ENCODE measurements around the gene MYLK3. TPM values are rescaled to one million over a fixed set of nuclear protein-coding genes. Genes with fewer than 3 reads are reported as not detected.
A peak's percentile ranks its signal among the peaks of the same experiment; 100 is the strongest.

The MYLK3 gene
- total and polyA plus RNA-seq, 8 donors = 0.11 to 0.37 (median 0.19) TPM

GRCh38 chr16:46711106-46712058, 36.8 kb downstream of the MYLK3 start:
- peak in 1 of 4 donors; percentile 57 for ATAC-seq
- no peak overlapping the region for H3K27ac ChIP-seq

GRCh38 chr16:46709469-46710005, 38.6 kb downstream of the MYLK3 start:
- 33 to 44% methylated on average over 3 of the region's 3 CpGs for WGBS, 2 donors

More at GRCh38 chr16:46711106-46712058, 36.8 kb downstream of the MYLK3 start:
- 74 to 76% methylated on average over 10 of the region's 10 CpGs for WGBS, 2 donors
- Histone ChIP-seq H3K9me3 (no peaks in the 10 kb centered on the region), H3K4me3 (no peak overlapping the region), H3K27me3 (no peaks in the 10 kb centered on the region), H3K36me3 (no peaks in the 10 kb centered on the region), H3K4me1 (no peaks in the 10 kb centered on the region)
- no peak for DNase-seq
- no peak for TF ChIP-seq CTCF (IDR thresholded peaks at IDR 0.05)
- intact Hi-C loops (cut with DNase I) = no loop called here
- no peak for FAIRE-seq

GRCh38 chr16:46706642-46707041, 41.5 kb downstream of the MYLK3 start:
- no peak for TF ChIP-seq CTCF (IDR thresholded peaks at IDR 0.05)
- Histone ChIP-seq H3K27ac (no peak overlapping the region), H3K4me1 (no peaks in the 10 kb centered on the region), H3K9me3 (no peaks in the 10 kb centered on the region), H3K4me3 (no peak overlapping the region), H3K36me3 (no peaks in the 10 kb centered on the region), H3K27me3 (no peaks in the 10 kb centered on the region)
- WGBS, 2 donors = 0 to 4% methylated on average over 1 of the region's 1 CpG
- DNase-seq (no peak), FAIRE-seq (no peak), ATAC-seq (no peak)
- intact Hi-C loops (cut with DNase I) = no loop called here

More at GRCh38 chr16:46709469-46710005, 38.6 kb downstream of the MYLK3 start:
- FAIRE-seq (no peak), ATAC-seq (no peak), DNase-seq (no peak)
- no peaks in the 10 kb centered on the region for H3K36me3 ChIP-seq
- no peak overlapping the region for H3K27ac ChIP-seq
- H3K27me3 ChIP-seq = no peaks in the 10 kb centered on the region
- no peaks in the 10 kb centered on the region for H3K4me1 ChIP-seq
- no peaks in the 10 kb centered on the region for H3K9me3 ChIP-seq
- H3K4me3 ChIP-seq = no peak overlapping the region
- TF ChIP-seq CTCF (IDR thresholded peaks at IDR 0.05) = no peak
- intact Hi-C loops (cut with DNase I) = no loop called here

GRCh38 chr16:46702030-46702429, 46.1 kb downstream of the MYLK3 start:
- FAIRE-seq (no peak), DNase-seq (no peak), ATAC-seq (no peak)
- no peaks in the 10 kb centered on the region for H3K4me1 ChIP-seq
- intact Hi-C loops (cut with DNase I) = no loop called here
- no peaks in the 10 kb centered on the region for H3K9me3 ChIP-seq
- no peak for TF ChIP-seq CTCF (IDR thresholded peaks at IDR 0.05)
- H3K27me3 ChIP-seq = no peaks in the 10 kb centered on the region
- 80 to 84% methylated on average over 2 of the region's 2 CpGs for WGBS, 2 donors
- no peaks in the 10 kb centered on the region for H3K36me3 ChIP-seq
- H3K27ac ChIP-seq = no peak overlapping the region
- H3K4me3 ChIP-seq = no peak overlapping the region

GRCh38 chr16:46701615-46702014, 46.5 kb downstream of the MYLK3 start:
- H3K27me3 ChIP-seq = no peaks in the 10 kb centered on the region
- no peaks in the 10 kb centered on the region for H3K4me1 ChIP-seq
- H3K27ac ChIP-seq = no peak overlapping the region
- no peak for TF ChIP-seq CTCF (IDR thresholded peaks at IDR 0.05)
- DNase-seq (no peak), ATAC-seq (no peak), FAIRE-seq (no peak)
- WGBS, 2 donors = 81 to 95% methylated on average over 4 of the region's 4 CpGs
- intact Hi-C loops (cut with DNase I) = no loop called here
- H3K9me3 ChIP-seq = no peaks in the 10 kb centered on the region
- no peak overlapping the region for H3K4me3 ChIP-seq
- H3K36me3 ChIP-seq = no peaks in the 10 kb centered on the region

Data from pancreas (tissue), 10 donors.